ENCODE results near the gene KCNAB1. TPM values are rescaled to one million over a fixed set of nuclear protein-coding genes. Genes with fewer than 3 reads are reported as not detected.

The KCNAB1 gene
- total RNA-seq, 1 experiment from 2014 or later, result not detected

- BruUV-seq (replicated peaks), result no TSS peak
- peaks cover 5% of the 10 kb centered on the region; the same call in 1 of the 2 replicates for H3K4me1 ChIP-seq (ENCODE audit: insufficient read depth, low read length)
- no peaks in the 10 kb centered on the region for H3K27me3 ChIP-seq (ENCODE audit: low read length)
- CTCF ChIA-PET, result no interaction called here
- no peaks in the 10 kb centered on the region for H3K9me3 ChIP-seq (ENCODE audit: low read length)
- no peaks in the 10 kb centered on the region for H3K9me2 ChIP-seq (replicated peaks; ENCODE audit: low read length)
- no peak for TF ChIP-seq EZH2phosphoT487 (IDR thresholded peaks at IDR 0.05; ENCODE audit: borderline replicate concordance, low read length)
- TF ChIP-seq, protein P1, sequence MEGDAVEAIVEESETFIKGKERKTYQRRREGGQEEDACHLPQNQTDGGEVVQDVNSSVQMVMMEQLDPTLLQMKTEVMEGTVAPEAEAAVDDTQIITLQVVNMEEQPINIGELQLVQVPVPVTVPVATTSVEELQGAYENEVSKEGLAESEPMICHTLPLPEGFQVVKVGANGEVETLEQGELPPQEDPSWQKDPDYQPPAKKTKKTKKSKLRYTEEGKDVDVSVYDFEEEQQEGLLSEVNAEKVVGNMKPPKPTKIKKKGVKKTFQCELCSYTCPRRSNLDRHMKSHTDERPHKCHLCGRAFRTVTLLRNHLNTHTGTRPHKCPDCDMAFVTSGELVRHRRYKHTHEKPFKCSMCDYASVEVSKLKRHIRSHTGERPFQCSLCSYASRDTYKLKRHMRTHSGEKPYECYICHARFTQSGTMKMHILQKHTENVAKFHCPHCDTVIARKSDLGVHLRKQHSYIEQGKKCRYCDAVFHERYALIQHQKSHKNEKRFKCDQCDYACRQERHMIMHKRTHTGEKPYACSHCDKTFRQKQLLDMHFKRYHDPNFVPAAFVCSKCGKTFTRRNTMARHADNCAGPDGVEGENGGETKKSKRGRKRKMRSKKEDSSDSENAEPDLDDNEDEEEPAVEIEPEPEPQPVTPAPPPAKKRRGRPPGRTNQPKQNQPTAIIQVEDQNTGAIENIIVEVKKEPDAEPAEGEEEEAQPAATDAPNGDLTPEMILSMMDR (conservative IDR thresholded peaks at IDR 0.05; ENCODE audit: low read depth, low read length), result no peak
- no peak for TF ChIP-seq EZH2 (IDR thresholded peaks at IDR 0.05; ENCODE audit: low read length, unreplicated experiment)
- POLR2A ChIA-PET (ENCODE audit: unreplicated experiment), result no interaction called here
- no peaks in the 10 kb centered on the region for H3F3A ChIP-seq (ENCODE audit: low read length, unreplicated experiment)
- no peak overlapping the region for H2AFZ ChIP-seq (ENCODE audit: low read length)
- ATAC-seq (peak; percentile 78), DNase-seq (peak; percentile 59)
- no peaks in the 10 kb centered on the region for H3K36me3 ChIP-seq (ENCODE audit: low read depth, low read length)
- H3K27ac ChIP-seq (ENCODE audit: low read length), result no peak overlapping the region
- no peaks in the 10 kb centered on the region for H4K20me1 ChIP-seq (ENCODE audit: low read length)
- no peaks in the 10 kb centered on the region for H3K79me2 ChIP-seq (ENCODE audit: low read length)
- no peak overlapping the region for H3K9ac ChIP-seq (ENCODE audit: low read length)
- no peak overlapping the region for H3K4me2 ChIP-seq (ENCODE audit: low read length)
- intact Hi-C loops (cut with micrococcal nuclease), result no loop called here
- no peak overlapping the region for H3K4me3 ChIP-seq (ENCODE audit: low read length)
Observed at GRCh38 chr3:156525808-156526207, 405.4 kb downstream of the KCNAB1 start.

DNA sequence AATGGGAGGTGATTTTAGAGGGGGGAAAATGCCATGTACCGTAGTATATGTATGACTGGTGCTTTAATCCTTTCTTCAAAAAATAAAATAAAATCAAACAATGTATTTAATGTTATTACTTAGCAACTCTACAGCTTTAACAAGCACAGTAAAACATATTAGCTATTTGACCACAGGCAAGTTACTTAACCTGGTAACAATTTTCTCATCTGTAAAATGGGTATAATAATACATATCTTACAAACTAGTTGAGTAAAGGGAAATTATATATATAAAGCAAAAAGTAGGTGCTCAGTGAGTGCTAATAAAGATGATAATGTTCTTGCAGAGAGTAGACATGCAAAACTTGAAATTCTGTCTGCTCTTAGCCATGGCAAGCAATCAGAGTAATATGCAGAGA lies 406.7 kb downstream of the KCNAB1 start:
- no peak overlapping the region for H3K4me2 ChIP-seq (ENCODE audit: low read length)
- BruUV-seq (replicated peaks), result no TSS peak
- ChIA-PET CTCF (no interaction called here), POLR2A (ENCODE audit: unreplicated experiment) (no interaction called here)
- no peak overlapping the region for H2AFZ ChIP-seq (ENCODE audit: low read length)
- no peak overlapping the region for H3K9ac ChIP-seq (ENCODE audit: low read length)
- no peak overlapping the region for H3K4me3 ChIP-seq (ENCODE audit: low read length)
- intact Hi-C loops (cut with micrococcal nuclease), result no loop called here
- H3K27me3 ChIP-seq (ENCODE audit: low read length), result no peaks in the 10 kb centered on the region
- ATAC-seq, result no peak
- no peak overlapping the region for H3K27ac ChIP-seq (ENCODE audit: low read length)
- H3K9me2 ChIP-seq (replicated peaks; ENCODE audit: low read length), result no peaks in the 10 kb centered on the region
- no peaks in the 10 kb centered on the region for H3K9me3 ChIP-seq (ENCODE audit: low read length)
- no peaks in the 10 kb centered on the region for H4K20me1 ChIP-seq (ENCODE audit: low read length)
- no peaks in the 10 kb centered on the region for H3F3A ChIP-seq (ENCODE audit: low read length, unreplicated experiment)
- H3K4me1 ChIP-seq (ENCODE audit: insufficient read depth, low read length), result peaks cover 5% of the 10 kb centered on the region; the same call in 1 of the 2 replicates
- DNase-seq, result no peak
- TF ChIP-seq EZH2phosphoT487 (IDR thresholded peaks at IDR 0.05; ENCODE audit: borderline replicate concordance, low read length), result no peak
- no peak for TF ChIP-seq EZH2 (IDR thresholded peaks at IDR 0.05; ENCODE audit: low read length, unreplicated experiment)
- TF ChIP-seq, protein P1 (conservative IDR thresholded peaks at IDR 0.05; ENCODE audit: low read depth, low read length), result no peak
- no peaks in the 10 kb centered on the region for H3K36me3 ChIP-seq (ENCODE audit: low read depth, low read length)
- H3K79me2 ChIP-seq (ENCODE audit: low read length), result no peaks in the 10 kb centered on the region

DNA sequence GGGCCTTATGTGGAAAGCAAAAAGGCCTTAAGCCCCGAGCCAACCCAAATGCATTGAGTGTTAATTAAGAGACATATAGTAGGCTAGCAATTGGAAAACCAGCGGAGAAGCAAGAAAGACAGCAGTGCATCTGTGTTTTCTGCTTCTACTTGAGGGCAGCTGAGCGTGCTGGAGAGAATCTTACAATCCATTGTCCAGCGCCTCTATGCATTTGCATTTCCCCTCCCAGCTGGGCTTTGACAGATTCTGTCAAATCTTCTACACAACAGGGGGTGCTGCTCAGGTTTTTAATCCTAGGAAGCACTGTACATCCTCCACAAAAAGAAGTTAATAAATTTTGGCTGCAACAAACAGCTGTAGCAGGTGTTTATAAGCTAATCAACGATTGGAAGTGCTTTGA lies 410.6 kb downstream of the KCNAB1 start:
- DNase-seq, result no peak
- TF ChIP-seq EZH2 (IDR thresholded peaks at IDR 0.05; ENCODE audit: low read length, unreplicated experiment) (no peak), EZH2phosphoT487 (IDR thresholded peaks at IDR 0.05; ENCODE audit: borderline replicate concordance, low read length) (no peak)
- TF ChIP-seq, protein P1 (conservative IDR thresholded peaks at IDR 0.05; ENCODE audit: low read depth, low read length), result no peak
- Histone ChIP-seq H3K79me2 (ENCODE audit: low read length) (no peaks in the 10 kb centered on the region), H3K9me2 (replicated peaks; ENCODE audit: low read length) (no peaks in the 10 kb centered on the region), H3K27me3 (ENCODE audit: low read length) (no peaks in the 10 kb centered on the region), H3K9me3 (ENCODE audit: low read length) (no peaks in the 10 kb centered on the region), H4K20me1 (ENCODE audit: low read length) (no peaks in the 10 kb centered on the region), H3K9ac (ENCODE audit: low read length) (no peak overlapping the region), H3F3A (ENCODE audit: low read length, unreplicated experiment) (no peaks in the 10 kb centered on the region), H3K36me3 (ENCODE audit: low read depth, low read length) (no peaks in the 10 kb centered on the region), H3K4me1 (ENCODE audit: insufficient read depth, low read length) (peaks cover 15% of the 10 kb centered on the region), H3K4me3 (ENCODE audit: low read length) (no peak overlapping the region), H3K4me2 (ENCODE audit: low read length) (no peak overlapping the region), H3K27ac (ENCODE audit: low read length) (no peak overlapping the region), H2AFZ (ENCODE audit: low read length) (no peak overlapping the region)
- intact Hi-C loops (cut with micrococcal nuclease), result no loop called here
- no peak for ATAC-seq
- ChIA-PET POLR2A (ENCODE audit: unreplicated experiment) (no interaction called here), CTCF (no interaction called here)
- no TSS peak for BruUV-seq (replicated peaks)

Data from PC-3 (cell line).